GM12878 (cell line): ENCODE data around the gene SLAMF1. TPM values are rescaled to one million over a fixed set of nuclear protein-coding genes. Genes with fewer than 3 reads are reported as not detected.

Experiments
- ATAC-seq: fragments of 200-7000 bp; cut with Tn5 transposase; 3 replicates; pipeline ENCODE4 v1.9.1; 2020; ENCODE audit warnings: mild to moderate bottlenecking, moderate library complexity
- BruUV-seq: library from RNA; stranded (reverse); fragments of 400-500 nt; replicated peaks from 2 replicates; lab custom pipeline; 2021; lab: Mats Ljungman, UMichigan
- CTCF ChIA-PET: fragments of 300-600 bp; sonication (Branson Sonifier 250); formaldehyde crosslinking; extraction: SDS; loops from one replicate; lab custom pipeline; 2021; ENCODE audit warnings: inconsistent platforms; lab: Yijun Ruan, JAX
- POLR2A ChIA-PET: fragments of 350-600 bp; formaldehyde crosslinking; extraction: SDS; loops from one replicate; lab custom pipeline; 2021; ENCODE audit warnings: inconsistent platforms; lab: Charles Lee
- RAD21 ChIA-PET: fragments of 300-600 bp; sonication (Branson Sonifier 250); formaldehyde crosslinking; loops from one replicate; lab custom pipeline; 2023; ENCODE audit warnings: antibody characterized with exemption; ENCODE audit not compliant: unreplicated experiment; lab: Charles Lee
- SMC1A ChIA-PET: fragments of 300-600 bp; sonication (Branson Sonifier 250); formaldehyde crosslinking; loops from one replicate; lab custom pipeline; 2023; ENCODE audit not compliant: unreplicated experiment, uncharacterized antibody; lab: Charles Lee
- DNase-seq: peaks from one replicate; pipeline ENCODE4 v3.0.0-alpha.2; 2011; ENCODE audit warnings: low read depth, low spot score
- FAIRE-seq: peaks from 3 replicates; lab custom pipeline; 2011; peaks lifted over from hg19 to GRCh38; lab: Jason Lieb, UNC
- H2AFZ ChIP-seq: 2 replicates; pipeline ENCODE4 v1.6.0; 2011; ENCODE audit warnings: low read depth, low read length, control low read depth; ENCODE audit not compliant: control insufficient read depth
- H3K27ac ChIP-seq: 2 replicates; pipeline ENCODE4 v1.5.1; 2011; ENCODE audit warnings: control low read depth; ENCODE audit not compliant: control insufficient read depth, insufficient read depth
- H3K27me3 ChIP-seq, 2 experiments: replicated peaks in 1 of 2; 2 replicates each; pipeline versions ENCODE4 v1.6.0 to v1.6.1; 2011; ENCODE audit warnings: low read length in 1 of 2; ENCODE audit not compliant: control insufficient read depth in 2 of 2, insufficient read depth in 2 of 2
- H3K36me3 ChIP-seq, 2 experiments: 2 replicates each; pipeline ENCODE4 v1.5.1; 2011; ENCODE audit warnings: low read length in 1 of 2; ENCODE audit not compliant: control insufficient read depth in 2 of 2, insufficient read depth in 2 of 2
- H3K4me1 ChIP-seq: 2 replicates; pipeline ENCODE4 v1.6.1; 2011; ENCODE audit warnings: mild to moderate bottlenecking, low read length, moderate library complexity, mixed read lengths; ENCODE audit not compliant: control insufficient read depth, insufficient read depth
- H3K4me2 ChIP-seq: 2 replicates; pipeline ENCODE4 v1.6.0; 2011; ENCODE audit warnings: control low read depth; ENCODE audit not compliant: control insufficient read depth, insufficient read depth
- H3K4me3 ChIP-seq: fragments of 200-600 bp; sonication (generic); 2 replicates; pipeline ENCODE4 v1.5.1; 2016
- H3K79me2 ChIP-seq: 2 replicates; pipeline ENCODE4 v1.6.0; 2011; ENCODE audit warnings: low read length; ENCODE audit not compliant: control insufficient read depth, insufficient read depth
- H3K9ac ChIP-seq: 2 replicates; pipeline ENCODE4 v1.8.0; 2011; ENCODE audit warnings: low read length, control low read depth, mixed read lengths; ENCODE audit not compliant: control insufficient read depth, insufficient read depth
- H3K9me3 ChIP-seq: replicated peaks from 3 replicates; pipeline ENCODE4 v1.5.1; 2011; ENCODE audit warnings: mild to moderate bottlenecking, low read length; ENCODE audit not compliant: control insufficient read depth, insufficient read depth
- H4K20me1 ChIP-seq: 2 replicates; pipeline ENCODE4 v1.6.0; 2011; ENCODE audit not compliant: control insufficient read depth, insufficient read depth
- CBFB ChIP-seq: IDR thresholded peaks from 2 replicates; pipeline ENCODE4 v1.6.1; 2016; ENCODE audit warnings: antibody characterized with exemption, low read depth
- CHD2 ChIP-seq: IDR thresholded peaks from 2 replicates; pipeline ENCODE4 v1.6.1; 2011; ENCODE audit warnings: low read depth, low read length, improper control_type of control experiment, borderline replicate concordance
- E2F8 ChIP-seq: fragments of 450-650 bp; IDR thresholded peaks from 2 replicates; pipeline ENCODE4 v1.6.1; 2018; ENCODE audit warnings: mild to moderate bottlenecking, low read depth, moderate library complexity; ENCODE audit not compliant: partially characterized antibody
- HDAC6 ChIP-seq: fragments of 200-600 bp; sonication (generic); IDR thresholded peaks from one replicate; pipeline ENCODE4 v1.8.0; 2017; ENCODE audit warnings: antibody characterized with exemption; ENCODE audit not compliant: unreplicated experiment
- MTA3 ChIP-seq: IDR thresholded peaks from 2 replicates; pipeline ENCODE4 v1.6.1; 2012; ENCODE audit warnings: low read length, inconsistent platforms, borderline replicate concordance
- PML ChIP-seq: IDR thresholded peaks from 2 replicates; pipeline ENCODE4 v1.6.1; 2012; ENCODE audit warnings: low read length, inconsistent platforms
- POLR2A ChIP-seq: IDR thresholded peaks from 2 replicates; pipeline ENCODE4 v1.6.1; 2011; ENCODE audit warnings: low read depth, mild to moderate bottlenecking, low read length
- POLR2AphosphoS2 ChIP-seq: IDR thresholded peaks from 2 replicates; pipeline ENCODE4 v1.6.1; 2011; ENCODE audit warnings: low read depth, mild to moderate bottlenecking, low read length, improper control_type of control experiment, moderate library complexity
- POLR2AphosphoS5 ChIP-seq: IDR thresholded peaks from 2 replicates; pipeline ENCODE4 v1.6.1; 2011; ENCODE audit warnings: mild to moderate bottlenecking, low read length, inconsistent platforms
- POU2F2 ChIP-seq: IDR thresholded peaks from 3 replicates; pipeline ENCODE4 v1.6.1; 2011; ENCODE audit warnings: low read depth, mild to moderate bottlenecking, low read length, borderline replicate concordance
- YBX1 ChIP-seq: fragments of 450-650 bp; IDR thresholded peaks from 2 replicates; pipeline ENCODE4 v1.6.1; 2016; ENCODE audit warnings: antibody characterized with exemption
- WGBS: methylation state at CpG from one replicate; pipeline ENCODE4 v1.1.6; 2016; ENCODE audit warnings: low lambda C conversion rate; ENCODE audit not compliant: insufficient replicate concordance, insufficient coverage; ENCODE audit errors: missing lambda C conversion rate; 5-methylcytosine and 5-hydroxymethylcytosine counted together
- in situ Hi-C: fragments of 300-500 bp; cut with MboI; formaldehyde crosslinking; loops from 9 replicates; pipeline ENCODE4 v1.14.3; 2018; ENCODE audit warnings: mixed read lengths
- intact Hi-C: fragments of 100-400 bp; cut with micrococcal nuclease; formaldehyde crosslinking; loops from one replicate; pipeline ENCODE4 v1.14.2; 2022; ENCODE audit not compliant: unreplicated experiment
- polyA plus RNA-seq, 11 experiments: library from polyadenylated mRNA; depleted of rRNA in 4 of 11; unstranded in 6 of 11; stranded (reverse) in 5 of 11; fragments of >200 nt; fragmentation: Nextera tagmentation in 4 of 11; fragmentation: Illumina TruSeq in 1 of 11; extraction: Ambion mirVana in 4 of 11; extraction: Trizol in 1 of 11; gene quantifications; 1 replicate in 1 of 11; 2 replicates in 10 of 11; pipeline versions ENCODE4 v1.2.1 to v1.2.3, GENCODE V29; 2011 to 2016; ENCODE audit warnings: inconsistent platforms in 2 of 11, missing spikeins in 2 of 11, low read depth in 1 of 11
- total RNA-seq, 4 experiments: library from RNA; depleted of rRNA in 3 of 4; stranded (reverse); fragments of >200 nt in 3 of 4; fragmentation: Illumina TruSeq in 1 of 4; extraction: Trizol in 1 of 4; gene quantifications; 2 replicates each; pipeline versions ENCODE4 v1.2.1 to v1.2.3, GENCODE V29; 2013 to 2021

SLAMF1 gene
- total and polyA plus RNA-seq, 10 of the 15 experiments (the other 5 are each of a cell fraction or from before 2014, with no cell fraction given): 87.3 to 260 (median 131) TPM

- H3K79me2 ChIP-seq: peaks cover 29% of the 10 kb centered on the region
- no peak overlapping the region for H3K4me2 ChIP-seq
- intact Hi-C loops (loop anchor here (5.0 kb wide), 1 partner anchor 35 kb away; the partner anchor contains the start of gene CD48), in situ Hi-C loops (no loop called here)
- peaks cover 43 to 48% of the 10 kb centered on the region in 2 experiments for H3K36me3 ChIP-seq
- FAIRE-seq (no peak), ATAC-seq (no peak), DNase-seq (no peak)
- ChIA-PET CTCF (interaction anchor here (0.8 to 9.8 kb wide), 4 partner anchors 48 to 92 kb away, joined by 3 to 95 read pairs (median 84); no protein-coding TSS in a partner anchor), SMC1A (interaction anchor here (1.1 to 6.2 kb wide), 3 partner anchors 48 to 90 kb away, joined by 4 to 82 read pairs (median 70); no protein-coding TSS in a partner anchor), POLR2A (no interaction called here), RAD21 (interaction anchor here (1.4 kb wide), 1 partner anchor 321 kb away, joined by 3 read pairs; no protein-coding TSS in a partner anchor)
- H3K4me3 ChIP-seq: no peak overlapping the region
- H3K4me1 ChIP-seq: peaks cover 44% of the 10 kb centered on the region
- H3K27me3 ChIP-seq: no peaks in the 10 kb centered on the region
- no TSS peak for BruUV-seq
- H3K27ac ChIP-seq: no peak overlapping the region
- TF ChIP-seq CHD2 (0 out of 2 replicates have a peak, but pooled peaks have one; percentile 19), E2F8 (peak; percentile 51), CBFB (no peak), POLR2A (peak; percentile 73; the same call in 1 of the 2 replicates), MTA3 (peak; percentile 82; the same call in 1 of the 2 replicates), YBX1 (no peak), POLR2AphosphoS2 (peak; percentile 65; the same call in 1 of the 2 replicates), POU2F2 (0 out of 3 replicates have a peak, but pooled peaks have one; percentile 6), HDAC6 (no peak), PML (peak; percentile 76), POLR2AphosphoS5 (peak; percentile 43; the same call in 1 of the 2 replicates)
- WGBS: 83% methylated on average over 13 of the region's 13 CpGs
- H4K20me1 ChIP-seq: no peaks in the 10 kb centered on the region; the same call in 1 of the 2 replicates
- H2AFZ ChIP-seq: no peak overlapping the region
- no peak overlapping the region for H3K9ac ChIP-seq
- H3K9me3 ChIP-seq: no peaks in the 10 kb centered on the region
Measured at GRCh38 chr1:160676869-160677597, 30.2 kb upstream of the SLAMF1 start.
